Glutamatergic neuron (in vitro differentiated cells): ENCODE measurements around the gene SETX. TPM values are rescaled to one million over a fixed set of nuclear protein-coding genes. Genes with fewer than 3 reads are reported as not detected.

Experiments
- DNase-seq: peaks from one replicate; pipeline ENCODE4 v3.0.0; 2022
- H3K27ac Mint-ChIP-seq: one replicate; pipeline ENCODE4 v1.8.0; 2020; ENCODE audit warnings: mild to moderate bottlenecking, mixed read lengths, inconsistent platforms; ENCODE audit not compliant: unreplicated experiment
- H3K27me3 Mint-ChIP-seq: one replicate; pipeline ENCODE4 v1.8.0; 2020; ENCODE audit warnings: mild to moderate bottlenecking, moderate library complexity, mixed read lengths, inconsistent platforms; ENCODE audit not compliant: unreplicated experiment
- H3K36me3 Mint-ChIP-seq: one replicate; pipeline ENCODE4 v1.8.0; 2020; ENCODE audit warnings: mild to moderate bottlenecking, mixed read lengths, inconsistent platforms; ENCODE audit not compliant: unreplicated experiment
- H3K4me1 Mint-ChIP-seq: one replicate; pipeline ENCODE4 v1.8.0; 2020; ENCODE audit warnings: mild to moderate bottlenecking, low read depth, mixed read lengths, inconsistent platforms; ENCODE audit not compliant: unreplicated experiment
- H3K4me3 Mint-ChIP-seq: one replicate; pipeline ENCODE4 v1.8.0; 2020; ENCODE audit warnings: mild to moderate bottlenecking, mixed read lengths, inconsistent platforms; ENCODE audit not compliant: unreplicated experiment
- H3K9me3 Mint-ChIP-seq: one replicate; pipeline ENCODE4 v1.8.0; 2020; ENCODE audit warnings: mild to moderate bottlenecking, moderate library complexity, mixed read lengths, inconsistent platforms; ENCODE audit not compliant: unreplicated experiment
- CTCF ChIP-seq: fragments of 200-600 bp; sonication (generic); IDR thresholded peaks from one replicate; pipeline ENCODE4 v1.5.0; 2021; ENCODE audit not compliant: partially characterized antibody, unreplicated experiment
- total RNA-seq: library from RNA; stranded (reverse); fragmentation: NEBNext Ultra II Directional; extraction: Animal tissue kit (Norgen Biotek cat#: 25700); gene quantifications from one replicate; pipeline ENCODE4 v1.2.1, GENCODE V29; 2021; ENCODE audit not compliant: unreplicated experiment

The SETX gene
- total RNA-seq, 1 donor from 2014 or later: 48.4 TPM

- H3K36me3 Mint-ChIP-seq: no peaks in the 10 kb centered on the region
- peaks cover 9% of the 10 kb centered on the region for H3K4me1 Mint-ChIP-seq
- H3K9me3 Mint-ChIP-seq: peaks cover 7% of the 10 kb centered on the region
- peaks cover 13% of the 10 kb centered on the region for H3K27me3 Mint-ChIP-seq
- H3K4me3 Mint-ChIP-seq: no peak overlapping the region
- DNase-seq: no peak
- no peak overlapping the region for H3K27ac Mint-ChIP-seq
- TF ChIP-seq CTCF: no peak
Observed at GRCh38 chr9:132239518-132239917, 115.3 kb downstream of the SETX start.

- Mint-ChIP-seq H3K27me3 (peaks cover 12% of the 10 kb centered on the region), H3K9me3 (peaks cover 7% of the 10 kb centered on the region), H3K4me3 (no peak overlapping the region), H3K27ac (peak overlapping the region; percentile 22), H3K36me3 (no peaks in the 10 kb centered on the region), H3K4me1 (peaks cover 5% of the 10 kb centered on the region)
- TF ChIP-seq CTCF: no peak
- no peak for DNase-seq
Observed at GRCh38 chr9:132238992-132239391, 115.8 kb downstream of the SETX start.

- H3K4me1 Mint-ChIP-seq: peaks cover 5% of the 10 kb centered on the region
- no peak for DNase-seq
- H3K4me3 Mint-ChIP-seq: no peak overlapping the region
- H3K27ac Mint-ChIP-seq: no peak overlapping the region
- peaks cover 7% of the 10 kb centered on the region for H3K9me3 Mint-ChIP-seq
- peaks cover 12% of the 10 kb centered on the region for H3K27me3 Mint-ChIP-seq
- H3K36me3 Mint-ChIP-seq: no peaks in the 10 kb centered on the region
- TF ChIP-seq CTCF: no peak
Observed at GRCh38 chr9:132238026-132238972, 116.5 kb downstream of the SETX start.

- Mint-ChIP-seq H3K4me1 (peaks cover 9% of the 10 kb centered on the region), H3K27me3 (peaks cover 12% of the 10 kb centered on the region), H3K27ac (no peak overlapping the region), H3K4me3 (no peak overlapping the region), H3K36me3 (no peaks in the 10 kb centered on the region), H3K9me3 (peaks cover 6% of the 10 kb centered on the region)
- TF ChIP-seq CTCF: no peak
- no peak for DNase-seq
Observed at GRCh38 chr9:132237481-132237880, 117.3 kb downstream of the SETX start.

GRCh38 chr9:132236662-132237311 is 118.0 kb downstream of the SETX start:
- no peak for DNase-seq
- H3K4me1 Mint-ChIP-seq: peaks cover 9% of the 10 kb centered on the region
- no peak overlapping the region for H3K4me3 Mint-ChIP-seq
- TF ChIP-seq CTCF: peak; percentile 55
- peaks cover 3% of the 10 kb centered on the region for H3K9me3 Mint-ChIP-seq
- H3K27ac Mint-ChIP-seq: peak overlapping the region; percentile 15
- H3K27me3 Mint-ChIP-seq: peaks cover 10% of the 10 kb centered on the region
- no peaks in the 10 kb centered on the region for H3K36me3 Mint-ChIP-seq
